Hepatocyte (in vitro differentiated cells): ENCODE results near the gene ZMYND8. TPM values are rescaled to one million over a fixed set of nuclear protein-coding genes. Genes with fewer than 3 reads are reported as not detected.
"Not testable (repeated sequence)": the region's sequence is repeated elsewhere in the genome, so short reads cannot be mapped to it uniquely, and the experiment has no call there.

Experiments used
- DNase-seq: peaks from one replicate; pipeline ENCODE4 v3.0.0-alpha.2; 2016; ENCODE audit warnings: low spot score
- H2AFZ ChIP-seq: fragments of 200-600 bp; sonication (generic); 2 replicates; pipeline ENCODE4 v1.6.0; 2016; ENCODE audit warnings: antibody characterized with exemption, mild to moderate bottlenecking
- H3K27ac ChIP-seq: fragments of 200-600 bp; sonication (generic); 2 replicates; pipeline ENCODE4 v1.5.1; 2016; ENCODE audit warnings: mild to moderate bottlenecking
- H3K27me3 ChIP-seq: fragments of 200-600 bp; sonication (generic); 2 replicates; pipeline ENCODE4 v1.6.1; 2016
- H3K36me3 ChIP-seq: fragments of 200-600 bp; sonication (generic); replicated peaks from 2 replicates; pipeline ENCODE4 v1.5.1; 2016; ENCODE audit warnings: low read depth; ENCODE audit not compliant: insufficient read depth
- H3K4me1 ChIP-seq: fragments of 200-600 bp; sonication (generic); 2 replicates; pipeline ENCODE4 v1.5.1; 2016; ENCODE audit warnings: mild to moderate bottlenecking, moderate library complexity; ENCODE audit not compliant: insufficient read depth
- H3K4me2 ChIP-seq: fragments of 200-600 bp; sonication (generic); 2 replicates; pipeline ENCODE4 v1.6.0; 2016
- H3K4me3 ChIP-seq: fragments of 200-600 bp; sonication (generic); 2 replicates; pipeline ENCODE4 v1.5.1; 2016; ENCODE audit warnings: mild to moderate bottlenecking
- H3K79me2 ChIP-seq: fragments of 200-600 bp; sonication (generic); 2 replicates; pipeline ENCODE4 v1.6.0; 2017; ENCODE audit warnings: mild to moderate bottlenecking
- H3K9me2 ChIP-seq: fragments of 200-600 bp; sonication (generic); replicated peaks from 2 replicates; pipeline ENCODE4 v1.6.0; 2017; ENCODE audit warnings: mild to moderate bottlenecking; ENCODE audit not compliant: insufficient read depth
- H3K9me3 ChIP-seq: fragments of 200-600 bp; sonication (generic); 2 replicates; pipeline ENCODE4 v1.5.1; 2016; ENCODE audit warnings: low read depth, mild to moderate bottlenecking
- H4K20me1 ChIP-seq: fragments of 200-600 bp; sonication (generic); 2 replicates; pipeline ENCODE4 v1.6.0; 2016; ENCODE audit warnings: mild to moderate bottlenecking; ENCODE audit not compliant: insufficient read depth, poor library complexity, severe bottlenecking
- EZH2 ChIP-seq: fragments of 200-600 bp; sonication (generic); IDR thresholded peaks from 2 replicates; pipeline ENCODE4 v1.6.1; 2016; ENCODE audit warnings: antibody characterized with exemption, mild to moderate bottlenecking, borderline replicate concordance
- EZH2phosphoT487 ChIP-seq: fragments of 200-600 bp; sonication (generic); IDR thresholded peaks from one replicate; pipeline ENCODE4 v1.6.1; 2018; ENCODE audit warnings: antibody characterized with exemption, mild to moderate bottlenecking, low read depth, moderate library complexity; ENCODE audit not compliant: unreplicated experiment, severe bottlenecking
- WGBS: methylation state at CpG from one replicate; pipeline ENCODE4 v1.1.6; 2016; ENCODE audit warnings: low lambda C conversion rate; ENCODE audit errors: missing lambda C conversion rate; 5-methylcytosine and 5-hydroxymethylcytosine counted together
- polyA plus RNA-seq: library from polyadenylated mRNA; unstranded; fragments of >200 nt; fragmentation: Nextera tagmentation; extraction: Ambion mirVana; gene quantifications from 2 replicates; pipeline ENCODE4 v1.2.1, GENCODE V29; 2016
- total RNA-seq: library from RNA; depleted of rRNA; stranded (reverse); fragments of >200 nt; gene quantifications from 2 replicates; pipeline ENCODE4 v1.2.3, GENCODE V29; 2014
- TF ChIP-seq, protein P1 (sequence below): fragments of 200-600 bp; sonication (generic); IDR thresholded peaks from 2 replicates; pipeline ENCODE4 v1.5.1; 2016; ENCODE audit warnings: antibody characterized with exemption, mild to moderate bottlenecking; ENCODE audit not compliant: poor library complexity

Gene ZMYND8
- total and polyA plus RNA-seq, 2 experiments from 2014 or later = 30.3 to 34.3 TPM

DNA sequence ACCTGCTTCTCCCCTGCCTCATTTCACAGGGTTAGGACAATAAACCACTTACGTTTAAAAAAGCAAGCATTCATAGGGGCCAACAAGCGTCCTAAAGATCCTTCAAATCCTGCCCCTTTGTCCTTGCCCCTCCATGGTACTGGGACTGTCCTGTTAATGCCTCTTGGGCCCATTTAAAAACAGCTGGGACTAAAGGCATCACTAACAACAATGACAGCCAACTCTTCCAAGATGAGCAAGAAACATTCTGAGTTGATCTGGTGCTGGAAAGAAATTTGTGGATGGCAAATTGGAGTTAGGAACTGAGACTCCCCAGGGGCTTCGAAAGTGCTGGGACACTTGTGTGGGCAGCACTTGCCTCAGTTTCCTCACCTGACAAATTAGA lies 93.4 kb downstream of the ZMYND8 start:
- no peaks in the 10 kb centered on the region for H3K4me1 ChIP-seq
- no peak for TF ChIP-seq EZH2phosphoT487
- TF ChIP-seq EZH2 = no peak
- TF ChIP-seq, protein P1, sequence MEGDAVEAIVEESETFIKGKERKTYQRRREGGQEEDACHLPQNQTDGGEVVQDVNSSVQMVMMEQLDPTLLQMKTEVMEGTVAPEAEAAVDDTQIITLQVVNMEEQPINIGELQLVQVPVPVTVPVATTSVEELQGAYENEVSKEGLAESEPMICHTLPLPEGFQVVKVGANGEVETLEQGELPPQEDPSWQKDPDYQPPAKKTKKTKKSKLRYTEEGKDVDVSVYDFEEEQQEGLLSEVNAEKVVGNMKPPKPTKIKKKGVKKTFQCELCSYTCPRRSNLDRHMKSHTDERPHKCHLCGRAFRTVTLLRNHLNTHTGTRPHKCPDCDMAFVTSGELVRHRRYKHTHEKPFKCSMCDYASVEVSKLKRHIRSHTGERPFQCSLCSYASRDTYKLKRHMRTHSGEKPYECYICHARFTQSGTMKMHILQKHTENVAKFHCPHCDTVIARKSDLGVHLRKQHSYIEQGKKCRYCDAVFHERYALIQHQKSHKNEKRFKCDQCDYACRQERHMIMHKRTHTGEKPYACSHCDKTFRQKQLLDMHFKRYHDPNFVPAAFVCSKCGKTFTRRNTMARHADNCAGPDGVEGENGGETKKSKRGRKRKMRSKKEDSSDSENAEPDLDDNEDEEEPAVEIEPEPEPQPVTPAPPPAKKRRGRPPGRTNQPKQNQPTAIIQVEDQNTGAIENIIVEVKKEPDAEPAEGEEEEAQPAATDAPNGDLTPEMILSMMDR = no peak
- no peaks in the 10 kb centered on the region for H3K9me2 ChIP-seq
- H3K4me3 ChIP-seq = no peak overlapping the region
- H2AFZ ChIP-seq = no peak overlapping the region
- WGBS = 89% methylated on average over 3 of the region's 3 CpGs
- no peak overlapping the region for H3K4me2 ChIP-seq
- peaks cover 8% of the 10 kb centered on the region for H4K20me1 ChIP-seq
- H3K27ac ChIP-seq = no peak overlapping the region
- H3K27me3 ChIP-seq = no peaks in the 10 kb centered on the region
- no peaks in the 10 kb centered on the region for H3K9me3 ChIP-seq
- peaks cover 63% of the 10 kb centered on the region for H3K79me2 ChIP-seq
- no peaks in the 10 kb centered on the region for H3K36me3 ChIP-seq
- no peak for DNase-seq

DNA sequence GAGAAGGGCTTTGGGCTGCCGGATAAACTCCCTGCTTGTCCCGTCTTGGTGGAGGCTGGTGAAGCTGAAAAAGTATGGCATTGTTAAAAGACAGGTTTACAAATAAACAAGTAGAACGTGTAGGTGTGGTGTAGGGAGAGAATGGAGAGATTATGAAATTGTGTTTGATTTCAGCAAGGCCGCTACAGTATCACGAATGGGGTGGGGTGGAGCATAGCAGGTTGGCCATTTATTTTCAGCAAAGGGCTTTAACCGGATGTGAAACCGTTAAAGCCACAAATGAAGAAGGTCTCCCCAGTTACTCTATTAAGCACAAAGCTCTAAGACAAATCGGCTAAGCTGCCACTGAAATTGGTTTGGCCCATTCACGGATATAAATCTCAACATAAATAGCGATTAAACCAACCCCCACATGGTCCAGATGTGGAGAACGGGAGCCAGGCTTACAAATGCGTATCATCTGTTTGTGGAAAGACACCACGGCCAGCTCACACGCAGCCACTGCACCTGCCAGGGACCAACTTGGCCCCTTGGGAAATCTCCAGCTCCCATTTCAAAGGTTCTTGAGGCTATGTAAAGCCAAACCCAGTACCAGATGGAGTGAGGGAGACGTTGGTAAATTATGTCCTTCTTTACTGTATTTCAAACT lies 94.0 kb downstream of the ZMYND8 start:
- Histone ChIP-seq H4K20me1 (peaks cover 13% of the 10 kb centered on the region), H3K79me2 (peaks cover 58% of the 10 kb centered on the region), H3K9me2 (no peaks in the 10 kb centered on the region), H3K36me3 (no peaks in the 10 kb centered on the region), H3K4me2 (no peak overlapping the region), H2AFZ (no peak overlapping the region), H3K27me3 (no peaks in the 10 kb centered on the region), H3K9me3 (no peaks in the 10 kb centered on the region), H3K4me3 (no peak overlapping the region), H3K27ac (no peak overlapping the region), H3K4me1 (no peaks in the 10 kb centered on the region)
- WGBS = 92% methylated on average over 15 of the region's 15 CpGs
- no peak for DNase-seq
- TF ChIP-seq EZH2phosphoT487 (no peak), EZH2 (no peak)
- TF ChIP-seq, protein P1 = no peak

DNA sequence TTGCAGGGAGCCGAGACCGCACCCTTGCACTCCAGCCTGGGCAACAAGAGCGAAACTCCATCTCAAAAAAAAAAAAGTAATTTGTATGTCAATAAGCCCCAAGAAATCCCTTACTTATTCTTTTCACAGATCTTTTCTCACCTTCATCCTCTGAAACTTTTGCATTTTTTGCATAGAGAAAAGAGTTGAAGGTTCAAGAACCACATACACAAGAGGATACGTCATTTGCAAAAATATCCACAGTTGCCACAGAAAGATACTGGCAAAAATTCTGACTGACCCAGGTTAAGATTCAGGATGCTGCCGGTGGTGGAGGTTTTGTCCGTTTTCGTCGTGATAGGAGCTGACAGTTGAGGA lies 94.5 kb downstream of the ZMYND8 start:
- 99% methylated on average over 8 of the region's 8 CpGs for WGBS
- Histone ChIP-seq H3K4me1 (no peaks in the 10 kb centered on the region), H3K36me3 (no peaks in the 10 kb centered on the region), H3K9me3 (no peaks in the 10 kb centered on the region), H3K4me3 (no peak overlapping the region), H3K4me2 (no peak overlapping the region), H3K27ac (no peak overlapping the region), H3K27me3 (no peaks in the 10 kb centered on the region), H3K79me2 (peaks cover 56% of the 10 kb centered on the region), H2AFZ (no peak overlapping the region), H4K20me1 (peaks cover 16% of the 10 kb centered on the region), H3K9me2 (no peaks in the 10 kb centered on the region)
- TF ChIP-seq, protein P1 = no peak
- TF ChIP-seq EZH2 = no peak
- no peak for TF ChIP-seq EZH2phosphoT487
- DNase-seq = no peak

DNA sequence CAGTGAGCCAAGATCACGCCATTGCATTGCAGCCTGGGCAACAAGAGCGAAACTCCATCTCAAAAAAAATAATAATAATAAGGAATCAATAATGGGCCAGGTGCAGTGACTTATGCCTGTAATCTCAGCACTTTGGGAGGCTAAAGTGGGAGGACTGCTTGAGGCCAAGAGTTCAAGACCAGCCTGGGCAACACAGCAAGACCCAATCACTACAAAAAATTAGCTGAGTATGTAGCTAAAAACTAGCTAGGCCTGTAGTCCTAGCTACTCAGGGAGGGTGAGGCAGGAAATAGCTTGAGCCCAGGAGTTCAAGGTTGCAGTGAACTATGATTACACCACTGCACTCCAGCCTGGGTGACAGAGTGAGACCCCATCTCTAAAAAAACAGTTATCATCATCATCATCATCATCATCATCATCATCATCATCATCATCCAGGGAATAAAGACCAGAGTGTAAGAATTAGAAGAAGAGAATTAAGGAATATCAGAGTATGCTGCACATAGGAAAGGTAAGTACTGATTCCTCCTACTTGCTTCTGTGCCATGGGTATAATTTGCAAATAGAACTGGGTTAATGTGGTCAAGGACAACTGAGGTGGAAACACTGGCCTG lies 95.2 kb downstream of the ZMYND8 start:
- H3K27me3 ChIP-seq, H3K27ac ChIP-seq, H3K4me3 ChIP-seq, DNase-seq, H3K9me3 ChIP-seq, H3K4me1 ChIP-seq, H3K4me2 ChIP-seq, H2AFZ ChIP-seq, H3K9me2 ChIP-seq, H3K36me3 ChIP-seq: not testable (repeated sequence)
- Histone ChIP-seq H3K79me2 (peaks cover 49% of the 10 kb centered on the region), H4K20me1 (peaks cover 11% of the 10 kb centered on the region)
- WGBS = 100% methylated on average over 2 of the region's 2 CpGs

DNA sequence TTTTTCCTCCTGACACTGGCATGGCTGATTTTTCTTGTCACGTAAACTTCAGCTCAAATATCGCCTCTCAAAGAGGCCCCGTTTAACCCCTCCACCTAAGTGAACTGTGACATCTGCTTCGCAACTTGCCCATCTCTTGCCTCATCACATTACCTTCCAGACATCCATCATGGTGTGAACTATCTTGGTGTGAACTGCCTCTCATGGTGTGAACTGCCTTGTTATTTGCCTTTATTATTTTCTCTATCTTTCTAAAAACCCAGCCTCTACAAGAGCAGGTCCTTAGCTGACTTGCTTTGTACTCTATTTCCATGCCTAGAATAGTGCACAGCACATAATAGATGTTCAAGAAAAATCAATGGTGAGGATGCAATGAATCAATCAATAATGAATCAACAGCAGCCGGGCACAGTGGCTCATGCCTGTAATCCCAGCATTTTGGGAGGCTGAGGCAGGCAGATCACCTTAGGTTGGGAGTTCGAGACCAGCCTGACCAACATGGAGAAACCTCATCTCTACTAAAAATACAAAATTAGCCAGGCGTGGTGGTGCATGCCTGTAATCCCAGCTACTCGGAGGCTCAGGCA lies 95.9 kb downstream of the ZMYND8 start:
- Histone ChIP-seq H3K79me2 (peaks cover 54% of the 10 kb centered on the region), H4K20me1 (peaks cover 16% of the 10 kb centered on the region)

More for the DNA sequence above, 95.9 kb downstream of the ZMYND8 start:
- H2AFZ ChIP-seq, H3K27ac ChIP-seq, H3K9me3 ChIP-seq, DNase-seq, H3K4me2 ChIP-seq, H3K4me3 ChIP-seq, H3K4me1 ChIP-seq, H3K27me3 ChIP-seq, H3K36me3 ChIP-seq, H3K9me2 ChIP-seq: not testable (repeated sequence)
- 94% methylated on average over 8 of the region's 8 CpGs for WGBS
